Endothelial cell of umbilical vein (primary cell): Measurements from ENCODE around the gene GABRR2. TPM values are rescaled to one million over a fixed set of nuclear protein-coding genes. Genes with fewer than 3 reads are reported as not detected.

Source experiments
- BruUV-seq: library from RNA; stranded (reverse); fragments of 400-500 nt; replicated peaks from 2 replicates; lab custom pipeline; 2021; lab: Mats Ljungman, UMichigan
- CTCF ChIA-PET: fragments of 300-600, 350-600 bp; sonication (Branson Sonifier 250); formaldehyde crosslinking; loops from one replicate; lab custom pipeline; 2021; ENCODE audit warnings: antibody characterized with exemption, inconsistent platforms; lab: Charles Lee
- POLR2A ChIA-PET: fragments of 300-600, 350-600 bp; sonication (Branson Sonifier 250); formaldehyde crosslinking; loops from one replicate; lab custom pipeline; 2021; ENCODE audit warnings: antibody characterized with exemption, inconsistent platforms; lab: Charles Lee
- DNase-seq: peaks from one replicate; pipeline ENCODE4 v3.0.0-alpha.2; 2011; ENCODE audit warnings: low read depth, low spot score
- FAIRE-seq: peaks from 2 replicates; lab custom pipeline; 2011; peaks lifted over from hg19 to GRCh38; lab: Jason Lieb, UNC
- H2AFZ ChIP-seq: 2 replicates; pipeline ENCODE4 v1.6.0; 2012; ENCODE audit warnings: low read depth, low read length, control low read depth, inconsistent platforms
- H3K27ac ChIP-seq: 2 replicates; pipeline ENCODE4 v1.5.1; 2011; ENCODE audit warnings: low read depth, mild to moderate bottlenecking, control low read depth, low read length, moderate library complexity; ENCODE audit not compliant: insufficient read depth
- H3K27me3 ChIP-seq, 2 experiments: 2 replicates each; pipeline versions ENCODE4 v1.6.0 to v1.6.1; 2011; ENCODE audit warnings: low read length in 2 of 2, mixed read lengths in 1 of 2; ENCODE audit not compliant: control insufficient read depth in 2 of 2, insufficient read depth in 2 of 2
- H3K36me3 ChIP-seq, 2 experiments: 2 replicates in 1 of 2; 3 replicates in 1 of 2; pipeline ENCODE4 v1.5.1; 2011; ENCODE audit warnings: low read length in 2 of 2, mild to moderate bottlenecking in 1 of 2, moderate library complexity in 1 of 2; ENCODE audit not compliant: control insufficient read depth in 2 of 2, insufficient read depth in 2 of 2; ENCODE audit errors: extremely low read depth in 1 of 2
- H3K4me1 ChIP-seq: 3 replicates; pipeline ENCODE4 v1.5.1; 2011; ENCODE audit warnings: mild to moderate bottlenecking, low read length; ENCODE audit not compliant: control insufficient read depth, insufficient read depth; ENCODE audit errors: extremely low read depth
- H3K4me2 ChIP-seq: 2 replicates; pipeline ENCODE4 v1.6.1; 2011; ENCODE audit warnings: low read length, control low read depth, mixed read lengths; ENCODE audit not compliant: insufficient read depth
- H3K4me3 ChIP-seq, 3 experiments: fragments of 200-600 bp in 1 of 3; sonication (generic), shearing (Covaris generic) in 1 of 3; replicated peaks in 1 of 3; 2 replicates each; pipeline ENCODE4 v1.5.1; 2011 to 2016; ENCODE audit warnings: control low read depth in 3 of 3, low read length in 3 of 3, mild to moderate bottlenecking in 2 of 3, inconsistent platforms in 1 of 3, low read depth in 1 of 3, moderate library complexity in 1 of 3; ENCODE audit not compliant: insufficient read depth in 1 of 3
- H3K79me2 ChIP-seq: 2 replicates; pipeline ENCODE4 v1.6.0; 2012; ENCODE audit warnings: low read length, inconsistent platforms; ENCODE audit not compliant: control insufficient read depth, insufficient read depth
- H3K9ac ChIP-seq: replicated peaks from 2 replicates; pipeline ENCODE3; 2011; ENCODE audit warnings: low read length, control low read depth; ENCODE audit not compliant: insufficient read depth; ENCODE audit errors: extremely low read depth
- H3K9me1 ChIP-seq: replicated peaks from 3 replicates; pipeline ENCODE4 v1.6.0; 2011; ENCODE audit warnings: mild to moderate bottlenecking, low read length; ENCODE audit not compliant: control insufficient read depth, insufficient read depth; ENCODE audit errors: extremely low read depth
- H3K9me3 ChIP-seq: replicated peaks from 2 replicates; pipeline ENCODE4 v1.5.1; 2012; ENCODE audit warnings: low read length, inconsistent platforms; ENCODE audit not compliant: control insufficient read depth, insufficient read depth
- H4K20me1 ChIP-seq: replicated peaks from 2 replicates; pipeline ENCODE3; 2011; ENCODE audit warnings: mild to moderate bottlenecking, low read length; ENCODE audit not compliant: control insufficient read depth, insufficient read depth; ENCODE audit errors: extremely low read depth
- EZH2 ChIP-seq: IDR thresholded peaks from 2 replicates; pipeline ENCODE4 v1.6.1; 2012; ENCODE audit warnings: borderline replicate concordance, low read depth, mild to moderate bottlenecking, moderate library complexity, low read length, inconsistent platforms; ENCODE audit not compliant: severe bottlenecking
- FOS ChIP-seq: IDR thresholded peaks from 2 replicates; pipeline ENCODE4 v1.6.1; 2011; ENCODE audit warnings: mild to moderate bottlenecking, low read length, moderate library complexity, borderline replicate concordance; ENCODE audit not compliant: insufficient read depth
- GATA2 ChIP-seq: IDR thresholded peaks from 2 replicates; pipeline ENCODE4 v1.7.0; 2011; ENCODE audit warnings: low read depth, mild to moderate bottlenecking, moderate library complexity, mixed read lengths, low read length; ENCODE audit not compliant: insufficient read length, insufficient read depth
- JUN ChIP-seq: IDR thresholded peaks from 2 replicates; pipeline ENCODE4 v1.6.1; 2011; ENCODE audit warnings: borderline replicate concordance, low read depth; ENCODE audit not compliant: insufficient read length, insufficient read depth
- MYC ChIP-seq: IDR thresholded peaks from one replicate; pipeline ENCODE4 v1.6.1; 2011; ENCODE audit warnings: mild to moderate bottlenecking, low read depth, low read length
- POLR2A ChIP-seq: IDR thresholded peaks from 2 replicates; pipeline ENCODE4 v1.6.1; 2012; ENCODE audit warnings: low read depth, mild to moderate bottlenecking, control low read depth, low read length
- POLR2AphosphoS5 ChIP-seq: IDR thresholded peaks from 2 replicates; pipeline ENCODE4 v1.6.1; 2012; ENCODE audit warnings: low read depth, mild to moderate bottlenecking, control low read depth, low read length, moderate library complexity; ENCODE audit not compliant: insufficient read depth
- dilution Hi-C: fragments of 300-500 bp; cut with MboI; formaldehyde crosslinking; loops from one replicate; pipeline ENCODE4 v1.15.0; 2019; ENCODE audit warnings: low sequenced_read_pairs; ENCODE audit not compliant: extremely low pct_ligation_motif_present
- intact Hi-C: fragments of 100-400 bp; cut with micrococcal nuclease; formaldehyde crosslinking; loops from one replicate; pipeline ENCODE4 v1.10.0; 2022
- polyA plus RNA-seq, 4 experiments: library from polyadenylated mRNA; depleted of rRNA in 3 of 4; stranded (reverse) in 3 of 4; unstranded in 1 of 4; fragments of >200 nt; gene quantifications; 2 replicates each; pipeline versions ENCODE4 v1.2.1 to v1.2.3, GENCODE V29; 2011 to 2012; ENCODE audit warnings: missing spikeins in 1 of 4
- total RNA-seq: library from RNA; stranded (reverse); gene quantifications from 2 replicates; pipeline ENCODE4 v1.2.3, GENCODE V29; 2021
- TF ChIP-seq, protein P1 (sequence below), 2 donors: IDR thresholded peaks; 1 replicate in 1 of 2; 2 replicates in 1 of 2; pipeline ENCODE4 v1.5.1; 2011; ENCODE audit warnings: low read length in 2 of 2, mild to moderate bottlenecking in 2 of 2, moderate library complexity in 2 of 2, control low read depth in 1 of 2, inconsistent platforms in 1 of 2, low read depth in 1 of 2; ENCODE audit not compliant: insufficient read depth in 1 of 2; ENCODE audit errors: extremely low read depth in 1 of 2
- TF ChIP-seq, protein P2 (sequence below): IDR thresholded peaks from 2 replicates; pipeline ENCODE4 v1.6.1; 2011; ENCODE audit not compliant: insufficient read depth, insufficient read length

GABRR2 gene
- total and polyA plus RNA-seq, 2 donors (not counting 3 experiments of a cell fraction or from before 2014, with no cell fraction given), result 1.4 to 3.6 TPM

DNA sequence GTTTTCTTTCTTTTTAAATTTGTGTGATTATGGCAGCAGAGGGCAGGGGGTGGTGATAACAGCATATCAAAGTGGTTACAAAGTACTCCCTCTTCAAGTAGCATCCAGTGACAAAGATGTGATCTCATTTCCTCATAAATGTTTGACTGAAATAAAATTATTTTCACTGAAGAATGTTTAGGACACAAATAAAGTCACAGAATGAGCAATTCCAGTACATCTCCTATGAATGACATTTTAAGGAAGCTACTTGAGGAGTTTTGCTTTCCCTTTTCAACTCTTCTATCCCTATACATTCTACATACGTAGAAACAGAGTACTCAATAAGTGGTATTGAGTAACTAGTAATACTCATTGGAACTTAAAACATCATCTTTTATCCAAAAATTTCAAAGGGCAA, 13.9 kb upstream of the GABRR2 start:
- Histone ChIP-seq H3K27ac (no peak overlapping the region), H3K9me1 (no peaks in the 10 kb centered on the region), H3K36me3 (peaks cover 2 to 18% of the 10 kb centered on the region in 2 experiments), H3K9me3 (no peaks in the 10 kb centered on the region), H3K79me2 (no peaks in the 10 kb centered on the region), H3K4me3 (no peak overlapping the region), H3K4me2 (no peak overlapping the region), H3K27me3 (no peaks in the 10 kb centered on the region), H3K4me1 (peaks cover 10% of the 10 kb centered on the region), H4K20me1 (no peaks in the 10 kb centered on the region), H3K9ac (no peak overlapping the region), H2AFZ (no peak overlapping the region)
- intact Hi-C loops, result no loop called here
- ChIA-PET POLR2A (no interaction called here), CTCF (interaction anchor here (1.2 to 2.5 kb wide), 3 partner anchors 17 to 43 kb away, joined by 3 to 11 read pairs (median 8); no protein-coding TSS in a partner anchor)
- TF ChIP-seq, protein P1, sequence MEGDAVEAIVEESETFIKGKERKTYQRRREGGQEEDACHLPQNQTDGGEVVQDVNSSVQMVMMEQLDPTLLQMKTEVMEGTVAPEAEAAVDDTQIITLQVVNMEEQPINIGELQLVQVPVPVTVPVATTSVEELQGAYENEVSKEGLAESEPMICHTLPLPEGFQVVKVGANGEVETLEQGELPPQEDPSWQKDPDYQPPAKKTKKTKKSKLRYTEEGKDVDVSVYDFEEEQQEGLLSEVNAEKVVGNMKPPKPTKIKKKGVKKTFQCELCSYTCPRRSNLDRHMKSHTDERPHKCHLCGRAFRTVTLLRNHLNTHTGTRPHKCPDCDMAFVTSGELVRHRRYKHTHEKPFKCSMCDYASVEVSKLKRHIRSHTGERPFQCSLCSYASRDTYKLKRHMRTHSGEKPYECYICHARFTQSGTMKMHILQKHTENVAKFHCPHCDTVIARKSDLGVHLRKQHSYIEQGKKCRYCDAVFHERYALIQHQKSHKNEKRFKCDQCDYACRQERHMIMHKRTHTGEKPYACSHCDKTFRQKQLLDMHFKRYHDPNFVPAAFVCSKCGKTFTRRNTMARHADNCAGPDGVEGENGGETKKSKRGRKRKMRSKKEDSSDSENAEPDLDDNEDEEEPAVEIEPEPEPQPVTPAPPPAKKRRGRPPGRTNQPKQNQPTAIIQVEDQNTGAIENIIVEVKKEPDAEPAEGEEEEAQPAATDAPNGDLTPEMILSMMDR (IDR thresholded peaks at IDR 0.05; ENCODE audit: extremely low read depth in 1 of 2, insufficient read depth in 1 of 2, low read depth in 1 of 2, low read length in 2 of 2), result no peak
- dilution Hi-C loops, result no loop called here
- no peak for FAIRE-seq
- BruUV-seq, result no TSS peak
- no peak for DNase-seq

DNA sequence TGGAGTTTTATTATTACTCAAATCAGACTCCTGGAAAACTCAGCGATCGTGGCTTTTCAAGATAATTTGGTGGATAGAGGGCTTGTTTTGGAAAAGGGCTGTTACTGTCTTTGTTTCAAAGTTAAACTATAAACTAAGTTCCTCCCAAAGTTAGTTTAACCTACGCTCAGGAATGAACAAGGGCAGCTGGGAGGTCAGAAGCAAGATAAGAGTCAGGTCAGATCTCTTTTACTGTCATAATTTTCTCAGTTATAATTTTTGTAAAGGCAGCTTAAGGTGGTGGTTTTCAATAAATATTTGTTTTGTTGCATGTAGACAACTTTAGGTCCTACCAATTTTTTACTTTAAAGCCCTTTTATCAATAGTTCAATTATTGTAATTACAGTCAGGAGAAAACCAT, 9.2 kb upstream of the GABRR2 start:
- ChIA-PET POLR2A (interaction anchor here (0.6 to 0.8 kb wide), 2 partner anchors 26 to 243 kb away, joined by 3 to 4 read pairs; partner anchors contain the start of gene PNRC1), CTCF (interaction anchor here (0.7 to 3.8 kb wide), 4 partner anchors 13 to 48 kb away, joined by 3 to 15 read pairs (median 5); no protein-coding TSS in a partner anchor)
- no peak for FAIRE-seq
- TF ChIP-seq EZH2 (no peak), FOS (no peak), MYC (no peak), POLR2AphosphoS5 (no peak), GATA2 (no peak), POLR2A (no peak), JUN (no peak)
- TF ChIP-seq, protein P1 (IDR thresholded peaks at IDR 0.05; ENCODE audit: extremely low read depth in 1 of 2, insufficient read depth in 1 of 2, low read depth in 1 of 2, low read length in 2 of 2), result no peak
- TF ChIP-seq, protein P2, sequence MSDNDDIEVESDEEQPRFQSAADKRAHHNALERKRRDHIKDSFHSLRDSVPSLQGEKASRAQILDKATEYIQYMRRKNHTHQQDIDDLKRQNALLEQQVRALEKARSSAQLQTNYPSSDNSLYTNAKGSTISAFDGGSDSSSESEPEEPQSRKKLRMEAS, result no peak
- Histone ChIP-seq H3K4me1 (peaks cover 25% of the 10 kb centered on the region), H3K36me3 (peaks cover 0 to 14% of the 10 kb centered on the region in 2 experiments), H3K9me3 (no peaks in the 10 kb centered on the region), H4K20me1 (no peaks in the 10 kb centered on the region), H3K27ac (peak overlapping the region; percentile 61), H3K27me3 (no peaks in the 10 kb centered on the region), H3K4me2 (peak overlapping the region; percentile 57), H3K79me2 (no peaks in the 10 kb centered on the region), H2AFZ (no peak overlapping the region), H3K4me3 (no peak overlapping the region), H3K9ac (no peak overlapping the region), H3K9me1 (no peaks in the 10 kb centered on the region)
- intact Hi-C loops (no loop called here), dilution Hi-C loops (no loop called here)
- no TSS peak for BruUV-seq
- DNase-seq, result no peak
